ENCODE measurements around the gene UNC45B. TPM values are rescaled to one million over a fixed set of nuclear protein-coding genes. Genes with fewer than 3 reads are reported as not detected.

UNC45B gene
- total RNA-seq, 6 experiments from 2014 or later: not detected

- H3K27ac Mint-ChIP-seq: peak overlapping the region; percentile 64
- DNase-seq: peak; percentile 56
- no peaks in the 10 kb centered on the region; the same call in 1 of the 2 replicates for H3K27me3 Mint-ChIP-seq (ENCODE audit: insufficient read depth)
- H3K9me3 Mint-ChIP-seq: no peaks in the 10 kb centered on the region
- H3K36me3 Mint-ChIP-seq (ENCODE audit: low read depth): peaks cover 7% of the 10 kb centered on the region; the same call in 1 of the 2 replicates
- H3K4me3 Mint-ChIP-seq: no peak overlapping the region
- TF ChIP-seq, protein P1, sequence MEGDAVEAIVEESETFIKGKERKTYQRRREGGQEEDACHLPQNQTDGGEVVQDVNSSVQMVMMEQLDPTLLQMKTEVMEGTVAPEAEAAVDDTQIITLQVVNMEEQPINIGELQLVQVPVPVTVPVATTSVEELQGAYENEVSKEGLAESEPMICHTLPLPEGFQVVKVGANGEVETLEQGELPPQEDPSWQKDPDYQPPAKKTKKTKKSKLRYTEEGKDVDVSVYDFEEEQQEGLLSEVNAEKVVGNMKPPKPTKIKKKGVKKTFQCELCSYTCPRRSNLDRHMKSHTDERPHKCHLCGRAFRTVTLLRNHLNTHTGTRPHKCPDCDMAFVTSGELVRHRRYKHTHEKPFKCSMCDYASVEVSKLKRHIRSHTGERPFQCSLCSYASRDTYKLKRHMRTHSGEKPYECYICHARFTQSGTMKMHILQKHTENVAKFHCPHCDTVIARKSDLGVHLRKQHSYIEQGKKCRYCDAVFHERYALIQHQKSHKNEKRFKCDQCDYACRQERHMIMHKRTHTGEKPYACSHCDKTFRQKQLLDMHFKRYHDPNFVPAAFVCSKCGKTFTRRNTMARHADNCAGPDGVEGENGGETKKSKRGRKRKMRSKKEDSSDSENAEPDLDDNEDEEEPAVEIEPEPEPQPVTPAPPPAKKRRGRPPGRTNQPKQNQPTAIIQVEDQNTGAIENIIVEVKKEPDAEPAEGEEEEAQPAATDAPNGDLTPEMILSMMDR (IDR thresholded peaks at IDR 0.05): no peak
- H3K4me1 Mint-ChIP-seq (ENCODE audit: low read depth): peaks cover 25% of the 10 kb centered on the region
Measured at GRCh38 chr17:35127751-35128514, 19.7 kb upstream of the UNC45B start.

DNA sequence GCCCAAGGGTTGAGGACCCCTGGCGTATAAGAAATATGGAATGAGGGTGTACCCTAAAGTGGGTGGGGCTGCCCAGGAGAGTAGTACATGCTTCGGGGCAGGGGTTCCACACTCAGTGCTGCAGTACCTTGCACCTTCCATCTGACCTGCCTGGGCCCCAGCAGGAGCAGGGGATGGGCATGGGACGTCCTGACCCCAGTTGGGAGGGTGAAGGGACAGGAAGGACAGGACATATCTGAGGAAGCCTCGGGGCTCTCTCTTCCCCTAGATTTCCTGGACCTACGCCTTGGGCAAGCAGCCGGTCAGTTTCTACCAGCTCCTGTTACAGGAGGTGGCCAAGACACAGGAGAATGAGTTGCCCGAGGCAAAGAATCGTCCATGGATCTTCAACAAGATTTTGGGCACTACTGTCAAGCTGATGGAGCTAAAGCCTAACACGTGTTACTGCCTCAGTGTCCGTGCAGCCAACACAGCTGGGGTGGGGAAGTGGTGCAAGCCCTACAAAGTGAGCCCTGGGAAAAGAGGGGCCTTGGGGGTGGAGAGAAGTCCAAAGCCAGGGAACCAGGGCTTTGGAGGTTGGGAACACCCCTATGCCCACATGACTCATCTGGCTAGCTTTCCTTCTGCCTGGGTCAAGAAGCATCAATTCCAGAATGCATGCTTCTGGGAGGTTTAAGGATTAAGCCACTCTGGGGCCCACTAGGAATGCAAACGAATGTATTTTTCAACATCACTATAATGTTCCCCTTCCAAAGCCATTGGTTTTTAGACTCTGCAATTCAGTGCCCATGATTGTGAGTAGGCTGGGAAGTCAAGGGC is 18.3 kb upstream of the UNC45B start:
- no peak overlapping the region for H3K4me3 Mint-ChIP-seq

DNA sequence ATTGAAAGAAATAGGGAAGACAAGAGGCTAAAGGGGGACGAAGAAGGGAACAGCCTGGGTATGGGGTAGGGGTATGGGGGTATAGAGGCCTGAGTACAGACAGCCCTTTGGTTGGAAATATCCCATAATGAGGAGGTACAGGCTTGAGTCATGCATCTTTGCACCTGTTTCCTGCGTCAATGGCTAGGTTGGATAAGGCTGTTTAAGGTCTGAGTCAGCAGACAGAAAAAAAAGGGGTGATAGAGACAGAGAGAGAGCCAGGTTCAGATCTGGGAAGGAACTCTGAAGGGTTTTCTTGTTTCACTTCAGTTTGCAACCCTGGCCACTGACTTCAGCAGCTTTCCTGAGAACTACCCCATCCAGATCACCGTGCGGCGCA is 17.7 kb upstream of the UNC45B start:
- Mint-ChIP-seq H3K27ac (no peak overlapping the region), H3K4me3 (no peak overlapping the region), H3K36me3 (ENCODE audit: low read depth) (peaks cover 19% of the 10 kb centered on the region), H3K27me3 (ENCODE audit: insufficient read depth) (no peaks in the 10 kb centered on the region; the same call in 1 of the 2 replicates), H3K9me3 (no peaks in the 10 kb centered on the region), H3K4me1 (ENCODE audit: low read depth) (peaks cover 25% of the 10 kb centered on the region)
- no peak for DNase-seq
- TF ChIP-seq, protein P1 (IDR thresholded peaks at IDR 0.05): no peak

More for the DNA sequence above, 18.3 kb upstream of the UNC45B start:
- Mint-ChIP-seq H3K27ac (no peak overlapping the region), H3K9me3 (no peaks in the 10 kb centered on the region), H3K4me1 (ENCODE audit: low read depth) (peaks cover 25% of the 10 kb centered on the region), H3K27me3 (ENCODE audit: insufficient read depth) (no peaks in the 10 kb centered on the region; the same call in 1 of the 2 replicates), H3K36me3 (ENCODE audit: low read depth) (peaks cover 17% of the 10 kb centered on the region)
- TF ChIP-seq, protein P1 (IDR thresholded peaks at IDR 0.05): no peak
- no peak for DNase-seq

- Mint-ChIP-seq H3K4me3 (no peak overlapping the region), H3K36me3 (ENCODE audit: low read depth) (peaks cover 23% of the 10 kb centered on the region), H3K9me3 (no peaks in the 10 kb centered on the region), H3K27me3 (ENCODE audit: insufficient read depth) (no peaks in the 10 kb centered on the region; the same call in 1 of the 2 replicates), H3K27ac (no peak overlapping the region), H3K4me1 (ENCODE audit: low read depth) (peaks cover 25% of the 10 kb centered on the region)
- TF ChIP-seq, protein P1 (IDR thresholded peaks at IDR 0.05): no peak
- no peak for DNase-seq
Measured at GRCh38 chr17:35130392-35130791, 17.2 kb upstream of the UNC45B start.

- peaks cover 30% of the 10 kb centered on the region for H3K36me3 Mint-ChIP-seq (ENCODE audit: low read depth)
- H3K9me3 Mint-ChIP-seq: no peaks in the 10 kb centered on the region
- H3K4me3 Mint-ChIP-seq: no peak overlapping the region
- no peak for DNase-seq
- TF ChIP-seq, protein P1 (IDR thresholded peaks at IDR 0.05): no peak
- peaks cover 25% of the 10 kb centered on the region for H3K4me1 Mint-ChIP-seq (ENCODE audit: low read depth)
- H3K27me3 Mint-ChIP-seq (ENCODE audit: insufficient read depth): no peaks in the 10 kb centered on the region; the same call in 1 of the 2 replicates
- no peak overlapping the region for H3K27ac Mint-ChIP-seq
Measured at GRCh38 chr17:35132099-35132498, 15.5 kb upstream of the UNC45B start.
